HL-60 (cell line): Measurements from ENCODE around the gene DPP6.

Experiments used
- DNase-seq, 2 experiments: peaks; one replicate each; pipeline ENCODE4 v3.0.0-alpha.2; 2010 to 2020; ENCODE audit warnings: low read depth in 1 of 2, low spot score in 1 of 2
- H3K27ac ChIP-seq: fragments of 250-450 bp; sonication (Bioruptor Pico); replicated peaks from 2 replicates; pipeline ENCODE4 v1.5.1; 2020; ENCODE audit warnings: mild to moderate bottlenecking, moderate library complexity
- H3K27me3 ChIP-seq: fragments of 250-450 bp; sonication (Bioruptor Pico); 2 replicates; pipeline ENCODE4 v1.5.1; 2021; ENCODE audit warnings: mild to moderate bottlenecking, moderate library complexity; ENCODE audit not compliant: insufficient read depth, poor library complexity, severe bottlenecking
- H3K4me3 ChIP-seq: replicated peaks from 2 replicates; pipeline ENCODE4 v1.5.1; 2011; ENCODE audit warnings: mild to moderate bottlenecking, control low read depth, low read length; ENCODE audit not compliant: insufficient read depth
- CTCF ChIP-seq: IDR thresholded peaks from one replicate; pipeline ENCODE4 v1.5.1; 2011; ENCODE audit warnings: low read length, control low read depth, inconsistent platforms; ENCODE audit not compliant: insufficient read depth
- GABPA ChIP-seq: IDR thresholded peaks from 2 replicates; pipeline ENCODE4 v1.6.1; 2012; ENCODE audit warnings: low read depth
- POLR2AphosphoS5 ChIP-seq: IDR thresholded peaks from 2 replicates; pipeline ENCODE4 v1.6.1; 2012; ENCODE audit warnings: low read depth
- SPI1 ChIP-seq: IDR thresholded peaks from 2 replicates; pipeline ENCODE4 v1.6.1; 2012; ENCODE audit warnings: low read depth, mild to moderate bottlenecking, borderline replicate concordance
- TF ChIP-seq, protein P1 (sequence below): IDR thresholded peaks from 2 replicates; pipeline ENCODE4 v1.6.1; 2012; ENCODE audit warnings: low read depth; ENCODE audit not compliant: insufficient replicate concordance

Gene DPP6

GRCh38 chr7:154385214-154385613 lies 333.0 kb downstream of the DPP6 start:
- Histone ChIP-seq H3K4me3 (no peak overlapping the region), H3K27ac (no peak overlapping the region), H3K27me3 (no peaks in the 10 kb centered on the region)
- no peak for DNase-seq
- TF ChIP-seq CTCF = no peak
- TF ChIP-seq POLR2AphosphoS5 = no peak
- no peak for TF ChIP-seq GABPA
- no peak for TF ChIP-seq SPI1
- TF ChIP-seq, protein P1, sequence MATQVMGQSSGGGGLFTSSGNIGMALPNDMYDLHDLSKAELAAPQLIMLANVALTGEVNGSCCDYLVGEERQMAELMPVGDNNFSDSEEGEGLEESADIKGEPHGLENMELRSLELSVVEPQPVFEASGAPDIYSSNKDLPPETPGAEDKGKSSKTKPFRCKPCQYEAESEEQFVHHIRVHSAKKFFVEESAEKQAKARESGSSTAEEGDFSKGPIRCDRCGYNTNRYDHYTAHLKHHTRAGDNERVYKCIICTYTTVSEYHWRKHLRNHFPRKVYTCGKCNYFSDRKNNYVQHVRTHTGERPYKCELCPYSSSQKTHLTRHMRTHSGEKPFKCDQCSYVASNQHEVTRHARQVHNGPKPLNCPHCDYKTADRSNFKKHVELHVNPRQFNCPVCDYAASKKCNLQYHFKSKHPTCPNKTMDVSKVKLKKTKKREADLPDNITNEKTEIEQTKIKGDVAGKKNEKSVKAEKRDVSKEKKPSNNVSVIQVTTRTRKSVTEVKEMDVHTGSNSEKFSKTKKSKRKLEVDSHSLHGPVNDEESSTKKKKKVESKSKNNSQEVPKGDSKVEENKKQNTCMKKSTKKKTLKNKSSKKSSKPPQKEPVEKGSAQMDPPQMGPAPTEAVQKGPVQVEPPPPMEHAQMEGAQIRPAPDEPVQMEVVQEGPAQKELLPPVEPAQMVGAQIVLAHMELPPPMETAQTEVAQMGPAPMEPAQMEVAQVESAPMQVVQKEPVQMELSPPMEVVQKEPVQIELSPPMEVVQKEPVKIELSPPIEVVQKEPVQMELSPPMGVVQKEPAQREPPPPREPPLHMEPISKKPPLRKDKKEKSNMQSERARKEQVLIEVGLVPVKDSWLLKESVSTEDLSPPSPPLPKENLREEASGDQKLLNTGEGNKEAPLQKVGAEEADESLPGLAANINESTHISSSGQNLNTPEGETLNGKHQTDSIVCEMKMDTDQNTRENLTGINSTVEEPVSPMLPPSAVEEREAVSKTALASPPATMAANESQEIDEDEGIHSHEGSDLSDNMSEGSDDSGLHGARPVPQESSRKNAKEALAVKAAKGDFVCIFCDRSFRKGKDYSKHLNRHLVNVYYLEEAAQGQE = no peak

GRCh38 chr7:154387252-154387651 lies 335.1 kb downstream of the DPP6 start:
- TF ChIP-seq, protein P1 = no peak
- no peak for TF ChIP-seq POLR2AphosphoS5
- TF ChIP-seq SPI1 = no peak
- TF ChIP-seq CTCF = no peak
- DNase-seq = no peak
- Histone ChIP-seq H3K27ac (no peak overlapping the region), H3K4me3 (no peak overlapping the region), H3K27me3 (no peaks in the 10 kb centered on the region)

GRCh38 chr7:154388412-154388811 lies 336.2 kb downstream of the DPP6 start:
- TF ChIP-seq CTCF (no peak), SPI1 (no peak), GABPA (no peak), POLR2AphosphoS5 (no peak)
- TF ChIP-seq, protein P1 = no peak
- no peaks in the 10 kb centered on the region for H3K27me3 ChIP-seq
- no peak for DNase-seq
- no peak overlapping the region for H3K4me3 ChIP-seq
- no peak overlapping the region for H3K27ac ChIP-seq
